IPS-18a (cell line): Measurements from ENCODE around the gene RNF145.
"Not testable (repeated sequence)": the region's sequence is repeated elsewhere in the genome, so short reads cannot be mapped to it uniquely, and the experiment has no call there.

Experiments
- H3K27ac ChIP-seq: one replicate; pipeline ENCODE4 v1.5.1; 2013; ENCODE audit warnings: low read length
- H3K27me3 ChIP-seq: one replicate; pipeline ENCODE4 v1.6.1; 2013; ENCODE audit warnings: mild to moderate bottlenecking, low read length; ENCODE audit not compliant: control insufficient read depth, insufficient read depth
- H3K36me3 ChIP-seq: one replicate; pipeline ENCODE4 v1.6.1; 2013; ENCODE audit warnings: low read depth, low read length; ENCODE audit not compliant: control insufficient read depth
- H3K4me1 ChIP-seq: one replicate; pipeline ENCODE4 v1.6.1; 2013; ENCODE audit warnings: low read depth, low read length; ENCODE audit not compliant: control insufficient read depth
- H3K4me3 ChIP-seq: one replicate; pipeline ENCODE4 v1.5.1; 2013; ENCODE audit warnings: low read length
- H3K9ac ChIP-seq: one replicate; pipeline ENCODE4 v1.6.1; 2013; ENCODE audit warnings: mild to moderate bottlenecking, low read length, moderate library complexity
- H3K9me3 ChIP-seq: one replicate; pipeline ENCODE4 v1.6.1; 2013; ENCODE audit warnings: low read depth, low read length; ENCODE audit not compliant: control insufficient read depth

The RNF145 gene

GRCh38 chr5:159147976-159148375 is 61.4 kb downstream of the RNF145 start:
- H3K36me3 ChIP-seq, result no peaks in the 10 kb centered on the region
- H3K27ac ChIP-seq, result no peak overlapping the region
- H3K9me3 ChIP-seq, result no peaks in the 10 kb centered on the region
- no peaks in the 10 kb centered on the region for H3K4me1 ChIP-seq
- H3K9ac ChIP-seq, result no peak overlapping the region
- no peaks in the 10 kb centered on the region for H3K27me3 ChIP-seq
- no peak overlapping the region for H3K4me3 ChIP-seq

- H3K27ac ChIP-seq, result no peak overlapping the region
- H3K9me3 ChIP-seq, result no peaks in the 10 kb centered on the region
- no peaks in the 10 kb centered on the region for H3K36me3 ChIP-seq
- no peaks in the 10 kb centered on the region for H3K27me3 ChIP-seq
- H3K4me1 ChIP-seq, result no peaks in the 10 kb centered on the region
- no peak overlapping the region for H3K4me3 ChIP-seq
- no peak overlapping the region for H3K9ac ChIP-seq
Measured at GRCh38 chr5:159146839-159147238, 62.5 kb downstream of the RNF145 start.

- H3K9me3 ChIP-seq, H3K9ac ChIP-seq, H3K27me3 ChIP-seq, H3K27ac ChIP-seq, H3K4me1 ChIP-seq, H3K4me3 ChIP-seq, H3K36me3 ChIP-seq: not testable (repeated sequence)
Measured at GRCh38 chr5:159145160-159145559, 64.2 kb downstream of the RNF145 start.

DNA sequence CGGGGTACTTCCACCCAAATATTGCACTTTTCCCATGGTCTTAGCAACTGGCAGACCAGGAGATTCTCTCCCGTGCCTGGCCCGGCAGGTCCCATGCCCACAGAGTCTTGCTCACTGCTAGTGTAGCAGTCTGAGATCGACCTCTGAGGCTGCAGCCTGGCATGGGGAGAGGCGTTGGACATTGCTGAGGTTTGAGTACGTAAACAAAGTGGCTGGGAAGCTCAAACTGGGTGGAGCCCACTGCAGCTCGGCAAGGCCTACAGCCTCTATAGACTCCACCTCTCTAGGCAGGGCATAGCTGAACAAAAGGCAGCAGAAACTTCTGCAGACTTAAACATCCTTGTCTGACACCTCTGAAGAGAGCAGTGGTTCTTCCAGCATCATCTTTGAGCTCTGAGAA is 69.6 kb downstream of the RNF145 start:
- no peaks in the 10 kb centered on the region for H3K27me3 ChIP-seq
- H3K4me3 ChIP-seq, result no peak overlapping the region
- no peaks in the 10 kb centered on the region for H3K9me3 ChIP-seq
- H3K36me3 ChIP-seq, result no peaks in the 10 kb centered on the region
- no peak overlapping the region for H3K27ac ChIP-seq
- no peaks in the 10 kb centered on the region for H3K4me1 ChIP-seq
- no peak overlapping the region for H3K9ac ChIP-seq

- Histone ChIP-seq H3K36me3 (no peaks in the 10 kb centered on the region), H3K27ac (no peak overlapping the region), H3K4me1 (no peaks in the 10 kb centered on the region), H3K9ac (no peak overlapping the region), H3K9me3 (no peaks in the 10 kb centered on the region), H3K27me3 (no peaks in the 10 kb centered on the region), H3K4me3 (no peak overlapping the region)
Measured at GRCh38 chr5:159135896-159136531, 73.3 kb downstream of the RNF145 start.

DNA sequence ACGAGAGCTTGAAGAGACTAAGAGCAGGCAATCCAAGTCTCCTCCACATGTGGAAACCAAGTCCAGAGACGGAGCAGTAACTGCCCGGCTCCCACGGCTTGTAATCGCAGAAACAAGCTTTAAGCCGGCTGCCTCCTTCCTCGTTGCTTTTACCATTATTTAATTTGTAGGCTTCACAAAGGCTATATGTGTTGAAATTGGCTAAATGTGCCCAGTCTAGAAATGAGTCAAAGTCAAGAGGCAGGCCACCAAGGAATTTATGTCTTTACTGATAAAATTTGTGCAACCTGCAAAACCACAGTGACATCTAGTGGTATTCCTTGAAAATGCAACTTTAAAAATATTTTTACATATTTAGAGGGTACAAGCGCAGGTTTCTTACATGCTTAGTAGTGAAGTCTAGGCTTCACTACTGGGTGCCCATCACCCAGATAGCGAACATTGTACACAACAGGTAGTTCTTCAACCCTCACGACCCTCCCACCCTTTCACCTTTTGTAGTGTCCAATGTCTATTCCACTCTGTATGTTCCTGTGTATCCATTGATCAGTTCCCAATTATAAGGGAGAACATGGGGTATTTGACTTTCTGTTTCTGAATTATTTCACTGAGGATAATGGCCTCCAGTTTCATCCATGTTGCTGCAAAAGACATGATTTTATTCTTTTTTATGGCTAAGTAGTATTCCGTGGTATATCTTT is 76.2 kb downstream of the RNF145 start:
- H3K27ac ChIP-seq, result no peak overlapping the region
- H3K36me3 ChIP-seq, result no peaks in the 10 kb centered on the region
- H3K4me3 ChIP-seq, result no peak overlapping the region
- no peaks in the 10 kb centered on the region for H3K27me3 ChIP-seq
- no peaks in the 10 kb centered on the region for H3K9me3 ChIP-seq
- no peaks in the 10 kb centered on the region for H3K4me1 ChIP-seq
- no peak overlapping the region for H3K9ac ChIP-seq

DNA sequence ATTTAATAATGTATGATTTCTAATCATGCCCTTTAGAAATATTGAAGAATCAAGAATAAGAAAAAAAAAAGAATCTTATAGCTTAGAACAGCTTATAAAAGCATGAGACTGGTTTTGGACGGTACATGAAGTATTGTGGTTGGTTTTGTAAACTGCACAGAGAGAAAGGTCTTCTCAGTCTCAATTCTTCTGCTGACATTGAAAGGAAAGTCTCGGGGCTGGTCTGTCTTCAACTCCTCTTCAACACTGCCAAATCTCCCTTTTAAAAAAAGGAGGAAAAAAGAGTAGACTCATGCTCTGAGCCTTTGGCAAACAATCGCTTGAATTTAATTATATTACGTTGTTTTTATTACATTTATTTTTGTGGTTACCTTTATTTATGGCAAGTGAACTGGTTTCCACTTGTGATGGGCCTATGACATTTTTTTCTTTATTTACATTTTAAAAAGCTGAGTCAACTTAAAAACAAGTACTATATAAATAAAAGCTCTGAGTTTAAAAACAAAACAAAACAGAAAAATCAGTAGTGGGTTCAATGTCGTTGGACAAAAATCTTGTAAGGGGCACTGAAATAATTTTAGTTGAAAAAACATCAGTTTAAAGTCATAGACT is 76.8 kb downstream of the RNF145 start:
- Histone ChIP-seq H3K27ac (no peak overlapping the region), H3K4me3 (no peak overlapping the region), H3K36me3 (no peaks in the 10 kb centered on the region), H3K9ac (no peak overlapping the region), H3K9me3 (no peaks in the 10 kb centered on the region), H3K4me1 (no peaks in the 10 kb centered on the region), H3K27me3 (no peaks in the 10 kb centered on the region)

- Histone ChIP-seq H3K4me1 (no peaks in the 10 kb centered on the region), H3K27ac (no peak overlapping the region), H3K4me3 (no peak overlapping the region), H3K9me3 (no peaks in the 10 kb centered on the region), H3K27me3 (no peaks in the 10 kb centered on the region), H3K36me3 (no peaks in the 10 kb centered on the region), H3K9ac (no peak overlapping the region)
Measured at GRCh38 chr5:159131951-159132350, 77.4 kb downstream of the RNF145 start.

DNA sequence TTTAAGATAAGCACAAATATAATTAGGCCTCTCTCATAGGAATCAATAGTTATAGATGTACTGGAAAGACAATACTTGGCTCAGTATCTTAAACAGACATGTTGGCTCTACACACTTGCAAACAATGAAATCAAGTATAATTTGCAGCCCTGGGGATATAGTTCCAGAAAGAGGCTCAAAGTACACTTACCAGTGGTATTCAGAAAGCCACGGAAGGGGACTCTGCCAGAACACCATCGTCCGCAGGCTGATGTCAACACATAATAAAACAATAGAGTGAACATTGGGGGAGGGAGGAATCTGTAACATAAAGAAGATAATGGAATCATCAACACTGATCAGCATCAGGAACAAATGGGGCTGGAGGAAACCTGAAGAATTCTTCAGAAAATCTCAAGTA is 78.5 kb downstream of the RNF145 start:
- H3K4me1 ChIP-seq, result no peaks in the 10 kb centered on the region
- no peaks in the 10 kb centered on the region for H3K36me3 ChIP-seq
- H3K27me3 ChIP-seq, result no peaks in the 10 kb centered on the region
- H3K9ac ChIP-seq, result no peak overlapping the region
- no peak overlapping the region for H3K27ac ChIP-seq
- no peak overlapping the region for H3K4me3 ChIP-seq
- H3K9me3 ChIP-seq, result no peaks in the 10 kb centered on the region

- Histone ChIP-seq H3K27me3 (no peaks in the 10 kb centered on the region), H3K4me3 (no peak overlapping the region)
Measured at GRCh38 chr5:159128070-159128541, 81.2 kb downstream of the RNF145 start.

DNA sequence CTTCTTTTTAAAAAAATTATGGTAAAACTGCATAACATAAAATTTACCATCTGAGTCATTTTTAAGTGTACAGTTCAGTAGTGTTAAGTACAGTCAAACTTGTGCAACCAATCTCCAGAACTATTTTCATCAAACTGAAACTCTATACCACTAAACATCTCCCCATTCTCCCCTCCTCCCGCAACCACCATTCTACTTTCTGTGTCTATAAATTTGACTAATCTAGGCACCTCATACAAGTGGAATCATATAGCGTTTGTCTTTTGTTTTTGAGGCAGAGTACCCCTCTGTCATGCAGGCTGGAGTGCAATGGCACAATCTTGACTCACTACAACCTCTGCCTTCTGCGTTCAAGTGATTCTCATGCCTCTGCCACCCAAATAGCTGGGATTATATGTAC is 85.7 kb downstream of the RNF145 start:
- no peak overlapping the region for H3K27ac ChIP-seq
- no peaks in the 10 kb centered on the region for H3K27me3 ChIP-seq
- H3K4me3 ChIP-seq, result no peak overlapping the region
- no peaks in the 10 kb centered on the region for H3K4me1 ChIP-seq
- H3K9me3 ChIP-seq, result no peaks in the 10 kb centered on the region
- no peaks in the 10 kb centered on the region for H3K36me3 ChIP-seq
- H3K9ac ChIP-seq, result no peak overlapping the region

More at GRCh38 chr5:159128070-159128541, 81.2 kb downstream of the RNF145 start:
- H3K9ac ChIP-seq, result no peak overlapping the region
- no peak overlapping the region for H3K27ac ChIP-seq
- H3K36me3 ChIP-seq, result no peaks in the 10 kb centered on the region
- no peaks in the 10 kb centered on the region for H3K9me3 ChIP-seq
- H3K4me1 ChIP-seq, result no peaks in the 10 kb centered on the region

DNA sequence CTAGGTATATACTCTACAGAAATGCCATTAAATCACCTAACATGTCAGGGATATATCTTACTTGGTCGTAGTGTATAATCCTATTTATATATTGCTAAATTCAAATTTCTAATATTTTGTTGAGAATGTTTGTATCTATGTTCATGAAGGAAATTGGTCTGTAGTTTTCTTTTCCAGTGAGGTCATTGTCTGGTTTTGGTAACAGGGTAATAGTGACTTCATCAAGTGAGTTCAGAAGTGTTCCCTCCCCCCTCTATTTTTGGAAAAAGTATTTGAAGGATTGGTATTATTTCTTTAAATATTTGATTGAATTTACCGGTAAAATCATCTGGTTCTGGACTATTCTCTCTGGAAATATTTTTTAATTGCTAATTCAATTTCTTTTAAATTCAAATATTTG is 86.2 kb downstream of the RNF145 start:
- Histone ChIP-seq H3K36me3 (no peaks in the 10 kb centered on the region), H3K9ac (no peak overlapping the region), H3K27me3 (no peaks in the 10 kb centered on the region), H3K27ac (no peak overlapping the region), H3K4me1 (no peaks in the 10 kb centered on the region), H3K9me3 (no peaks in the 10 kb centered on the region), H3K4me3 (no peak overlapping the region)
